Measurements from ENCODE around the gene SHISAL2A.

- TF ChIP-seq, protein P1, sequence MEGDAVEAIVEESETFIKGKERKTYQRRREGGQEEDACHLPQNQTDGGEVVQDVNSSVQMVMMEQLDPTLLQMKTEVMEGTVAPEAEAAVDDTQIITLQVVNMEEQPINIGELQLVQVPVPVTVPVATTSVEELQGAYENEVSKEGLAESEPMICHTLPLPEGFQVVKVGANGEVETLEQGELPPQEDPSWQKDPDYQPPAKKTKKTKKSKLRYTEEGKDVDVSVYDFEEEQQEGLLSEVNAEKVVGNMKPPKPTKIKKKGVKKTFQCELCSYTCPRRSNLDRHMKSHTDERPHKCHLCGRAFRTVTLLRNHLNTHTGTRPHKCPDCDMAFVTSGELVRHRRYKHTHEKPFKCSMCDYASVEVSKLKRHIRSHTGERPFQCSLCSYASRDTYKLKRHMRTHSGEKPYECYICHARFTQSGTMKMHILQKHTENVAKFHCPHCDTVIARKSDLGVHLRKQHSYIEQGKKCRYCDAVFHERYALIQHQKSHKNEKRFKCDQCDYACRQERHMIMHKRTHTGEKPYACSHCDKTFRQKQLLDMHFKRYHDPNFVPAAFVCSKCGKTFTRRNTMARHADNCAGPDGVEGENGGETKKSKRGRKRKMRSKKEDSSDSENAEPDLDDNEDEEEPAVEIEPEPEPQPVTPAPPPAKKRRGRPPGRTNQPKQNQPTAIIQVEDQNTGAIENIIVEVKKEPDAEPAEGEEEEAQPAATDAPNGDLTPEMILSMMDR (IDR thresholded peaks at IDR 0.05) = no peak
- TF ChIP-seq POLR2A (IDR thresholded peaks at IDR 0.05) = no peak
- no peak for TF ChIP-seq POLR2AphosphoS5 (IDR thresholded peaks at IDR 0.05)
Measured at GRCh38 chr1:52633291-52633754, 355 bp downstream of the SHISAL2A start.
